ENCODE data around the gene ISM1.

Gene ISM1

GRCh38 chr20:13340088-13340487 is 119.0 kb downstream of the ISM1 start:
- ATAC-seq = no peak
- TF ChIP-seq, protein P1, sequence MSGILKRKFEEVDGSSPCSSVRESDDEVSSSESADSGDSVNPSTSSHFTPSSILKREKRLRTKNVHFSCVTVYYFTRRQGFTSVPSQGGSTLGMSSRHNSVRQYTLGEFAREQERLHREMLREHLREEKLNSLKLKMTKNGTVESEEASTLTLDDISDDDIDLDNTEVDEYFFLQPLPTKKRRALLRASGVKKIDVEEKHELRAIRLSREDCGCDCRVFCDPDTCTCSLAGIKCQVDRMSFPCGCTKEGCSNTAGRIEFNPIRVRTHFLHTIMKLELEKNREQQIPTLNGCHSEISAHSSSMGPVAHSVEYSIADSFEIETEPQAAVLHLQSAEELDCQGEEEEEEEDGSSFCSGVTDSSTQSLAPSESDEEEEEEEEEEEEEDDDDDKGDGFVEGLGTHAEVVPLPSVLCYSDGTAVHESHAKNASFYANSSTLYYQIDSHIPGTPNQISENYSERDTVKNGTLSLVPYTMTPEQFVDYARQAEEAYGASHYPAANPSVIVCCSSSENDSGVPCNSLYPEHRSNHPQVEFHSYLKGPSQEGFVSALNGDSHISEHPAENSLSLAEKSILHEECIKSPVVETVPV (CRISPR knock-in tag; IDR thresholded peaks at IDR 0.05) = no peak
- TF ChIP-seq ARNTL (CRISPR knock-in tag; IDR thresholded peaks at IDR 0.05; ENCODE audit: borderline replicate concordance, low read depth) (no peak), POU6F1 (CRISPR knock-in tag; IDR thresholded peaks at IDR 0.05; ENCODE audit: borderline replicate concordance, low read depth) (no peak), ZC3H10 (CRISPR knock-in tag; IDR thresholded peaks at IDR 0.05) (no peak), ZFP3 (CRISPR knock-in tag; IDR thresholded peaks at IDR 0.05) (no peak), ZFP30 (CRISPR knock-in tag; IDR thresholded peaks at IDR 0.05) (no peak), SNAI2 (CRISPR knock-in tag; IDR thresholded peaks at IDR 0.05) (no peak), ZNF70 (CRISPR knock-in tag; IDR thresholded peaks at IDR 0.05) (no peak), ISL1 (CRISPR knock-in tag; IDR thresholded peaks at IDR 0.05) (no peak), ZNF565 (CRISPR knock-in tag; conservative IDR thresholded peaks at IDR 0.05; ENCODE audit: low read depth) (no peak), BACH2 (CRISPR knock-in tag; IDR thresholded peaks at IDR 0.05; ENCODE audit: borderline replicate concordance) (no peak), ESRRG (CRISPR knock-in tag; IDR thresholded peaks at IDR 0.05) (no peak), RARB (CRISPR knock-in tag; IDR thresholded peaks at IDR 0.05) (no peak), GLIS3 (CRISPR knock-in tag; IDR thresholded peaks at IDR 0.05) (no peak)
- TF ChIP-seq, protein P2, sequence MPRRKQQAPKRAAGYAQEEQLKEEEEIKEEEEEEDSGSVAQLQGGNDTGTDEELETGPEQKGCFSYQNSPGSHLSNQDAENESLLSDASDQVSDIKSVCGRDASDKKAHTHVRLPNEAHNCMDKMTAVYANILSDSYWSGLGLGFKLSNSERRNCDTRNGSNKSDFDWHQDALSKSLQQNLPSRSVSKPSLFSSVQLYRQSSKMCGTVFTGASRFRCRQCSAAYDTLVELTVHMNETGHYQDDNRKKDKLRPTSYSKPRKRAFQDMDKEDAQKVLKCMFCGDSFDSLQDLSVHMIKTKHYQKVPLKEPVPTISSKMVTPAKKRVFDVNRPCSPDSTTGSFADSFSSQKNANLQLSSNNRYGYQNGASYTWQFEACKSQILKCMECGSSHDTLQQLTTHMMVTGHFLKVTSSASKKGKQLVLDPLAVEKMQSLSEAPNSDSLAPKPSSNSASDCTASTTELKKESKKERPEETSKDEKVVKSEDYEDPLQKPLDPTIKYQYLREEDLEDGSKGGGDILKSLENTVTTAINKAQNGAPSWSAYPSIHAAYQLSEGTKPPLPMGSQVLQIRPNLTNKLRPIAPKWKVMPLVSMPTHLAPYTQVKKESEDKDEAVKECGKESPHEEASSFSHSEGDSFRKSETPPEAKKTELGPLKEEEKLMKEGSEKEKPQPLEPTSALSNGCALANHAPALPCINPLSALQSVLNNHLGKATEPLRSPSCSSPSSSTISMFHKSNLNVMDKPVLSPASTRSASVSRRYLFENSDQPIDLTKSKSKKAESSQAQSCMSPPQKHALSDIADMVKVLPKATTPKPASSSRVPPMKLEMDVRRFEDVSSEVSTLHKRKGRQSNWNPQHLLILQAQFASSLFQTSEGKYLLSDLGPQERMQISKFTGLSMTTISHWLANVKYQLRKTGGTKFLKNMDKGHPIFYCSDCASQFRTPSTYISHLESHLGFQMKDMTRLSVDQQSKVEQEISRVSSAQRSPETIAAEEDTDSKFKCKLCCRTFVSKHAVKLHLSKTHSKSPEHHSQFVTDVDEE (CRISPR knock-in tag; IDR thresholded peaks at IDR 0.05) = no peak
- TF ChIP-seq, protein P3, sequence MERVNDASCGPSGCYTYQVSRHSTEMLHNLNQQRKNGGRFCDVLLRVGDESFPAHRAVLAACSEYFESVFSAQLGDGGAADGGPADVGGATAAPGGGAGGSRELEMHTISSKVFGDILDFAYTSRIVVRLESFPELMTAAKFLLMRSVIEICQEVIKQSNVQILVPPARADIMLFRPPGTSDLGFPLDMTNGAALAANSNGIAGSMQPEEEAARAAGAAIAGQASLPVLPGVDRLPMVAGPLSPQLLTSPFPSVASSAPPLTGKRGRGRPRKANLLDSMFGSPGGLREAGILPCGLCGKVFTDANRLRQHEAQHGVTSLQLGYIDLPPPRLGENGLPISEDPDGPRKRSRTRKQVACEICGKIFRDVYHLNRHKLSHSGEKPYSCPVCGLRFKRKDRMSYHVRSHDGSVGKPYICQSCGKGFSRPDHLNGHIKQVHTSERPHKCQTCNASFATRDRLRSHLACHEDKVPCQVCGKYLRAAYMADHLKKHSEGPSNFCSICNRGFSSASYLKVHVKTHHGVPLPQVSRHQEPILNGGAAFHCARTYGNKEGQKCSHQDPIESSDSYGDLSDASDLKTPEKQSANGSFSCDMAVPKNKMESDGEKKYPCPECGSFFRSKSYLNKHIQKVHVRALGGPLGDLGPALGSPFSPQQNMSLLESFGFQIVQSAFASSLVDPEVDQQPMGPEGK (CRISPR knock-in tag; IDR thresholded peaks at IDR 0.05; ENCODE audit: borderline replicate concordance) = no peak

- TF ChIP-seq SNAI2 (CRISPR knock-in tag; IDR thresholded peaks at IDR 0.05) (no peak), GLIS3 (CRISPR knock-in tag; IDR thresholded peaks at IDR 0.05) (no peak), CSDC2 (CRISPR knock-in tag; IDR thresholded peaks at IDR 0.05) (no peak), OSR1 (CRISPR knock-in tag; IDR thresholded peaks at IDR 0.05) (no peak), BACH2 (CRISPR knock-in tag; IDR thresholded peaks at IDR 0.05; ENCODE audit: borderline replicate concordance) (no peak), PPARA (CRISPR knock-in tag; IDR thresholded peaks at IDR 0.05; ENCODE audit: borderline replicate concordance) (no peak), RARB (CRISPR knock-in tag; IDR thresholded peaks at IDR 0.05) (no peak), CREB5 (CRISPR knock-in tag; IDR thresholded peaks at IDR 0.05; ENCODE audit: low read depth) (no peak), ESRRG (CRISPR knock-in tag; IDR thresholded peaks at IDR 0.05) (no peak), TOX (CRISPR knock-in tag; IDR thresholded peaks at IDR 0.05; ENCODE audit: borderline replicate concordance) (no peak), ZFP30 (CRISPR knock-in tag; IDR thresholded peaks at IDR 0.05) (no peak), ISL1 (CRISPR knock-in tag; IDR thresholded peaks at IDR 0.05) (no peak), POU6F1 (CRISPR knock-in tag; IDR thresholded peaks at IDR 0.05; ENCODE audit: borderline replicate concordance, low read depth) (no peak)
- TF ChIP-seq, protein P1 (CRISPR knock-in tag; IDR thresholded peaks at IDR 0.05) = no peak
- no peak for ATAC-seq
These were observed 120.8 kb downstream of the ISM1 start for GRCh38 chr20:13341737-13342393.
